ENCODE measurements around the gene ZNF845. TPM values are rescaled to one million over a fixed set of nuclear protein-coding genes. Genes with fewer than 3 reads are reported as not detected.
A peak's percentile ranks its signal among the peaks of the same experiment; 100 is the strongest.
"Not testable (repeated sequence)": the region's sequence is repeated elsewhere in the genome, so short reads cannot be mapped to it uniquely, and the experiment has no call there.

ZNF845 gene
- total RNA-seq, 1 donor from 2014 or later: 8.3 TPM

DNA sequence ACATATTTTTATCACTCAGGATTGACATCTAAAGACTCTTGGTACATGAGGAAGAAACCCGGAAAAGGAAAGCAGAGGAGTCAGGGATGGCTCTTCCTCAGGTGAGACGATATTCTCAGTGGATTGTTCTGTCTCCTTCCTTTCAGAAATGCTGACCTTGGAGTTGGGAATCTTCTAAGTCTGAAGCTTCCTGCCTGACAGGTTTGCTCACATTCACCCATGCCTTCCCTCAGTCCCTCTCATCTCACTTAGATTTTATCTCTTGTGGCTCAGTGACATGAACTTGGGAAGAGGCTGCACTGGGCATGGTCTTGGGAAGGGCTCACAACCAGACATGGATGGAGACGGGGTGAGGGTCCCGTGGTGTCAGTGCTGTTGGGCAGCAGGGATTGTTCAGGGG lies 38.6 kb downstream of the ZNF845 start:
- intact Hi-C loops (cut with DNase I): no loop called here

DNA sequence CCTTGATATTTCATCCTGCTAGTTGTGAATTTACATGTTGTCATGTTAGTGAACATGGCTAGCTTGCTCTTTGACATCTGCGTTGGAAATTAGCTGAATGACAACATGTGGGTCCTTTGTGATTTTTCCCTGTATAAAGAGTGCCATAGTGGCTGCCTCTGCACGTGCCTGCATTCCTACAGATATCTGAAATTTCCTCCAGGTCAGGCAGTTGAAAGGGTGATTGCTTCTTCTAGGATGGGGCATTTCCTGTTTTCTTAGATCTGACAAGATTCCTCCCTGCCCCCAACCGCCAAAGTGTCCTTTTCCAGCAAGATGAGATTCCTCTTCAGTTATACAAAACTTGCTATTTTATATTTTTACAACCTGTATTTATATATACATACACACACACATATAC lies 40.7 kb downstream of the ZNF845 start:
- ATAC-seq (no peak), DNase-seq (ENCODE audit: low spot score) (no peak)
- intact Hi-C loops (cut with DNase I): no loop called here

More for the DNA sequence above, 38.6 kb downstream of the ZNF845 start:
- no peak for DNase-seq (ENCODE audit: low spot score)
- no peak for ATAC-seq

DNA sequence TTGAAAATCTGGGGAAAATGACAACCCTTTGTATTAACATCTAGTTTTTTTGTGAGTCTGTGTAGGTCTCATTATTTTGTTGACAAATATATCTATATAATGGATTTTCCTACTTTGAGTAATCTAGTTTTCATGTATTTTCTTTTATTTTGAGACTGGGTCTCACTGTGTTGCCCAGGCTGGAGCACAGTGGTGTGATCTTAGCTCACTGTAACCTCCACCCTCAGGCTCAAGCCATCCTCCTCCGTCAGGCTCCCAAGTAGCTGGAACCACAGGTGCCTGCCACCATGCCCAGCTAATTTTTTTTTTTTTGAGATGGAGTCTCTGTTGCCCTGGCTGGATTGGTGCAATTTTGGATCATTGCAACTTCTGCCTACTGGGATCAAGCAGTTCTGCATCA lies 41.2 kb downstream of the ZNF845 start:
- no peak for DNase-seq (ENCODE audit: low spot score)
- no peak for ATAC-seq
- intact Hi-C loops (cut with DNase I): no loop called here

GRCh38 chr19:53381376-53381775 lies 47.8 kb downstream of the ZNF845 start:
- intact Hi-C loops (cut with DNase I): no loop called here
- ATAC-seq: no peak
- no peak for DNase-seq (ENCODE audit: low spot score)

DNA sequence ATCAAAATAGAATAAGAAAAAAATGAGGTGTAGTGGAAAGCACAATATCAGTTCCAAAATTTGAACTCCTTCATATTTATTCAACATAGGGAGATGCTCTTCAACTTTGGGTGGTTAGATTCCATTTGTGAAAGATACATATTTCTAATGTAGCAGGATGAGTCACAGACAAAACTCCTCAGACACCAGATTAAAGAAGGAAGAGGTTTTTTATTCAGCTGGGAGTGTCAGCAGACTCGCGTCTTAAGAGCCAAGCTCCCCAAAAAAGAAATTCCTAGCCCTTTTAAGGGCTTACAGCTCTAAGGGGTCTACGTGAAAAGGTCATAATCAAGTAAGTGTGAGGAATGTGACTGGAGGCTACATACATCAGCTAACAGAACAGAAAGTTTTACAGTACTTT lies 54.6 kb downstream of the ZNF845 start:
- no peak for ATAC-seq
- DNase-seq (ENCODE audit: low spot score): no peak
- intact Hi-C loops (cut with DNase I): no loop called here

DNA sequence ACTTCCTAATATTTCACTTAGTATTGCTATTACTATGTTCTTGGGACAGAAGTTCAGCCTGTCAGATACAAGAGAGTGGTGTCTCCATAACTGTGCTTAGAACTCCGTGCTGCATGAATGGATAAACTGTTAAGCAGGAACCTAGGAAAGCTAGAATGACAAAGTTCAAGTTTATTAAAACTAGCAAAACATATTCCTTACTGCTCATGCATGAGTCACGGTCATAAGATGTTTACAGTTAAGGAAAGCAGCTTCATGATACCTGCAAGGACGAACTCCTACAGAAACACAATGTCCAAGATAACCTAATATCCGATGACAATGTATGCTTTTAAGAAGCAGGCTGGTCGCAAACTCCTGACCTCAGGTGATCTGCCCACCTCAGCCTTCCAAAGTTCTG lies 55.4 kb downstream of the ZNF845 start:
- ATAC-seq: no peak
- intact Hi-C loops (cut with DNase I): no loop called here
- DNase-seq (ENCODE audit: low spot score): no peak

DNA sequence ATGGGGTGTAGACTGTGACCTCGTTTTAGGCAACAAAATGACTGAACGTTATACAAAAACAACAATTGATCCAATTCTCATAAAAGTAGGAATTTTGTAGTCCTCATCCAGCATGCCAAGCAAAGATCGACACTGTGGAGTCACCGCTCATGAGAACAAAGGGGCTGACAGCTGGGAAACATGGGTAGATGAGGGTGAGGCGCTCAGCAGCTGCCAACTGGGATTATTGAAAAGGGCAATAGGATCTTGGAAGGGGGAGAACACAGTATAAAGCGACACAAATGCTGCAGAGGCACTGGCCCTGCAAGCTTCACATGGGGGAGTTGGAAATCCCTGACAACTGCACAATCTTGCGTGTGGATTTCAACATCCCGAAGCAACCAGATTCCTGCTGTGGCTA lies 56.0 kb downstream of the ZNF845 start:
- ATAC-seq (no peak), DNase-seq (ENCODE audit: low spot score) (no peak)
- intact Hi-C loops (cut with DNase I): no loop called here

DNA sequence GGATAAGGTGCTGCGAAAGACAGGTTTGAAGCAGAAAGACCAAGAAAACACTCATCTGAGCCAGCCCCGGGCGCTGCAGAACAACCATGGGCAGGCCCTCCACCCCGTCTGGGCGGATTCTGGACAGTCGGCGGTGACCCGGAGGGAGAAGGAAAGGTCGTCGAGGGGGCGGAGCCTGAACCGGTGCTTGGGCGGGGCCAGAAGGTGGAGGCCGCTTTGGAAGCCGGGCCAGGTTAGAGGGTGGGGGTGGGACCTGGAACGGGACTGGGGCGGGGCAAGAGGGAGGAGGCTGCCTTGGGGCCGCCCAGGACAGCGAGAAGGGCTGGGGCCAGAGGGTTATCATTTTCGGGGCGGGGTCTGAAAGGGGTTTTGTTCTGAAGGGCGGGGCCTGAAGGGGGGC lies 56.4 kb downstream of the ZNF845 start:
- intact Hi-C loops (cut with DNase I): no loop called here
- no peak for ATAC-seq
- DNase-seq (ENCODE audit: low spot score): no peak

- intact Hi-C loops (cut with DNase I): no loop called here
- DNase-seq (ENCODE audit: low spot score): peak; percentile 72
- ATAC-seq: peak; percentile 66
These were observed 61.0 kb downstream of the ZNF845 start for GRCh38 chr19:53394522-53394973.

GRCh38 chr19:53394974-53395839 lies 61.7 kb downstream of the ZNF845 start, which contains the start of gene ZNF765:
ZNF765 (plus strand) TSS chr19:53395149; CDS start chr19:53398016, 2,867 bp downstream.
- ATAC-seq (peak; percentile 100), DNase-seq (ENCODE audit: low spot score) (peak; percentile 97)
- intact Hi-C loops (cut with DNase I): no loop called here

DNA sequence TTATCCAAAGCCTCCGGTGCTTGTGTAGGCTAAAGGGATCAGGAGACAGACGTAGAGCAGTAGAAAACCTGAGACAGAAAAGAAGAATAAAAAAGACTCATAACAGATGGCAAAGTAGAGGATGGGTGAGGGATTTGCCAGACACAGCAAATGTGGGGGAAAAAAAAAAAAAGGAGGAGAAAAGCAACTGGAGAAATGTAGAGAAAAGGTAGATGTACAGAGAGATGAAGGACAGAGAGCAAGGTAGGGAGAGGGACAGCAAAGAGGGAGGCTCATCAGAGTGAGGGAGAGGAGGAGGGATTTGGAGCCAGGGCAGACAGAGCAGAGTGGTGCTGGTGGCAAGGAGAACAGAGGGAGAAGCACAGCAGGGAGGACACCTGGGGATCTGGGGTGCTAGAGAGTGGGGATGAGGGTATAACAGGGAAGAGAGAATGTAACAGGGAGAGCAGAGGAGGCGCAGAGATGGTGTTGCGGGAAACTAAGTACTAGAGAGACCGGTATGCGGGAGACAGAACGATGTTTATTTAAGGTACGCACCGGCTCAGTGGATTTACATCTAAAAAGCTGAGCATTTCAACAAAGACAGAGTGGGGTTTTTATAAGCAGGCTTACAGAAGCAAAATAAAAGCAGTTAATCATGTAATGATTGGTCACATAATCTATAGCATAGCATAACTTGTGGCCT lies 62.4 kb downstream of the ZNF845 start:
- DNase-seq (ENCODE audit: low spot score); intact Hi-C loops (cut with DNase I); ATAC-seq: not testable (repeated sequence)

GRCh38 chr19:53396525-53396868 lies 62.9 kb downstream of the ZNF845 start:
- ATAC-seq: no peak
- no peak for DNase-seq (ENCODE audit: low spot score)
- intact Hi-C loops (cut with DNase I): no loop called here

GRCh38 chr19:53397918-53398317 lies 64.4 kb downstream of the ZNF845 start:
- intact Hi-C loops (cut with DNase I); ATAC-seq; DNase-seq (ENCODE audit: low spot score): not testable (repeated sequence)

Other genes with a start within 250 kb of the ZNF845 start
- gene ZNF160, start 230.3 kb upstream of the ZNF845 start, total RNA-seq: 48.1 TPM
- gene ZNF415, start 200.8 kb upstream of the ZNF845 start, total RNA-seq: 12.6 TPM
- gene ZNF347, start 174.7 kb upstream of the ZNF845 start, total RNA-seq: 20.2 TPM
- gene ZNF665, start 140.4 kb upstream of the ZNF845 start, total RNA-seq: 8.4 TPM
- gene ZNF677, start 78.9 kb upstream of the ZNF845 start, total RNA-seq: 27.0 TPM
- gene VN1R2, start 75.5 kb upstream of the ZNF845 start, total RNA-seq: not detected
- gene VN1R4, start 66.0 kb upstream of the ZNF845 start, total RNA-seq: not detected
- gene ZNF525, start 32.0 kb downstream of the ZNF845 start, total RNA-seq: 16.1 TPM
- gene ZNF765, start 61.4 kb downstream of the ZNF845 start, total RNA-seq: 17.1 TPM
- 10.4 TPM for gene ZNF761, start 98.2 kb downstream of the ZNF845 start, total RNA-seq
- gene ZNF813, start 134.0 kb downstream of the ZNF845 start, total RNA-seq: 3.3 TPM
- 39.8 TPM for gene ZNF331, start 204.4 kb downstream of the ZNF845 start, total RNA-seq

All from sciatic nerve (tissue), 2 donors.